ENCODE data around the gene SEC14L5.

DNA sequence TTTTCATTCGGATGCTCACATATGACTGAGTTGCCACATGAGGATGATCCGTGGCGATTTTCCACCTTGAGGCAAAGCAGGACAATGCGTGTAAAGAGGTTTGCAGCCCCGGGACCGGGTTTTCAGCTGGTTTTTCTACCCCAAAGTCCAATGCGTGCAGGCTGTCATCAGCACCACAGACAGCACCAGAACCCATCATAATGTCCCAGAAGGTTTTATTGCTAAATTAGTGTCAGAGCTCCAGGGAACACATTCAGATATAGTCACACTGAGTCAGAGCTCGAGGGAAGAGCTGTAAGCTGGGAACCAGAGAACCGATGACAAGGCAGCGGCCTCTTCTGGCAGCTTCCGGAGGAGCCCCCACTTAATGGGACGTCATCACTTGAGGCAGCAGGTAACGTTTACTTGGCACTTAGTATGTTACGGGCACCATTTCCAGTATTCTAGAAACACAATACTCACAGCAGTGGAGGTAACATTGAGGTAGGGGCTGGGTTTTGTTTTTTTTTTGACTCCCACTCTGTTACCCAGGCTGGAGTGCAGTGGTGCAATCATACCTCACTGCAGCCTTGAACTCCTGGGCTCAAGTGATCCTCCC, 84.5 kb downstream of the SEC14L5 start:
- TF ChIP-seq, protein P1, sequence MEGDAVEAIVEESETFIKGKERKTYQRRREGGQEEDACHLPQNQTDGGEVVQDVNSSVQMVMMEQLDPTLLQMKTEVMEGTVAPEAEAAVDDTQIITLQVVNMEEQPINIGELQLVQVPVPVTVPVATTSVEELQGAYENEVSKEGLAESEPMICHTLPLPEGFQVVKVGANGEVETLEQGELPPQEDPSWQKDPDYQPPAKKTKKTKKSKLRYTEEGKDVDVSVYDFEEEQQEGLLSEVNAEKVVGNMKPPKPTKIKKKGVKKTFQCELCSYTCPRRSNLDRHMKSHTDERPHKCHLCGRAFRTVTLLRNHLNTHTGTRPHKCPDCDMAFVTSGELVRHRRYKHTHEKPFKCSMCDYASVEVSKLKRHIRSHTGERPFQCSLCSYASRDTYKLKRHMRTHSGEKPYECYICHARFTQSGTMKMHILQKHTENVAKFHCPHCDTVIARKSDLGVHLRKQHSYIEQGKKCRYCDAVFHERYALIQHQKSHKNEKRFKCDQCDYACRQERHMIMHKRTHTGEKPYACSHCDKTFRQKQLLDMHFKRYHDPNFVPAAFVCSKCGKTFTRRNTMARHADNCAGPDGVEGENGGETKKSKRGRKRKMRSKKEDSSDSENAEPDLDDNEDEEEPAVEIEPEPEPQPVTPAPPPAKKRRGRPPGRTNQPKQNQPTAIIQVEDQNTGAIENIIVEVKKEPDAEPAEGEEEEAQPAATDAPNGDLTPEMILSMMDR (IDR thresholded peaks at IDR 0.05; ENCODE audit: low read length) = peak; percentile 25; the same call in 1 of the 2 replicates
- TF ChIP-seq EZH2 (optimal IDR thresholded peaks at IDR 0.05; ENCODE audit: low read depth, low read length) = no peak
- no peak for TF ChIP-seq EZH2phosphoT487 (IDR thresholded peaks at IDR 0.05; ENCODE audit: low read length)

Data from MM.1S (cell line).